HepG2 (cell line): ENCODE measurements around the gene ZNF700. TPM values are rescaled to one million over a fixed set of nuclear protein-coding genes. Genes with fewer than 3 reads are reported as not detected.
A peak's percentile ranks its signal among the peaks of the same experiment; 100 is the strongest.

ENCODE experiments used
- BHLHE40 ChIP-seq: IDR thresholded peaks from 2 replicates; pipeline ENCODE4 v1.6.1; 2011; ENCODE audit warnings: low read length, improper control_type of control experiment
- CCDC6 ChIP-seq: sonication (generic); formaldehyde crosslinking; IDR thresholded peaks from 2 replicates; pipeline ENCODE4 v1.8.1; 2022; ENCODE audit warnings: mild to moderate bottlenecking, missing genetic modification reagents, moderate library complexity
- HDAC1 ChIP-seq: sonication (generic); formaldehyde crosslinking; IDR thresholded peaks from 2 replicates; pipeline ENCODE4 v1.5.1; 2020; ENCODE audit warnings: mild to moderate bottlenecking, missing genetic modification reagents
- HNRNPLL ChIP-seq: fragments of 200-400 bp; formaldehyde crosslinking; IDR thresholded peaks from 2 replicates; pipeline ENCODE4 v1.6.1; 2017; ENCODE audit warnings: mild to moderate bottlenecking, low read depth, low read length; ENCODE audit not compliant: poor library complexity, severe bottlenecking
- NR1H2 ChIP-seq: sonication (generic); formaldehyde crosslinking; IDR thresholded peaks from 2 replicates; pipeline ENCODE4 v1.8.1; 2022; ENCODE audit warnings: low read depth, missing genetic modification reagents, borderline replicate concordance
- POGZ ChIP-seq: sonication (generic); formaldehyde crosslinking; IDR thresholded peaks from 2 replicates; pipeline ENCODE4 v1.4.0; 2020; ENCODE audit warnings: mild to moderate bottlenecking, missing genetic modification reagents
- PRMT3 ChIP-seq: sonication (generic); formaldehyde crosslinking; IDR thresholded peaks from 2 replicates; pipeline ENCODE4 v1.8.1; 2022; ENCODE audit warnings: low read depth, mild to moderate bottlenecking, moderate library complexity, missing genetic modification reagents, borderline replicate concordance
- RAD51 ChIP-seq: fragments of 450-650 bp; IDR thresholded peaks from 2 replicates; pipeline ENCODE4 v1.6.1; 2016; ENCODE audit warnings: borderline replicate concordance
- RBM22 ChIP-seq: fragments of 200-400 bp; formaldehyde crosslinking; optimal IDR thresholded peaks from 2 replicates; pipeline ENCODE3; 2017; ENCODE audit warnings: mild to moderate bottlenecking, low read length, moderate library complexity
- RNF2 ChIP-seq: fragments of 450-650 bp; conservative IDR thresholded peaks from 2 replicates; pipeline ENCODE4 v1.6.1; 2016; ENCODE audit warnings: low read depth
- SNAI1 ChIP-seq: sonication (generic); formaldehyde crosslinking; IDR thresholded peaks from 2 replicates; pipeline ENCODE4 v1.5.0; 2020; ENCODE audit warnings: mild to moderate bottlenecking, missing genetic modification reagents, borderline replicate concordance
- TP53 ChIP-seq: sonication (generic); formaldehyde crosslinking; conservative IDR thresholded peaks from 2 replicates; pipeline ENCODE4 v1.4.0; 2020; ENCODE audit warnings: missing genetic modification reagents
- ZKSCAN5 ChIP-seq: sonication (generic); formaldehyde crosslinking; IDR thresholded peaks from 2 replicates; pipeline ENCODE4 v1.5.1; 2020; ENCODE audit warnings: mild to moderate bottlenecking, missing genetic modification reagents
- ZMYM4 ChIP-seq: sonication (generic); formaldehyde crosslinking; IDR thresholded peaks from 2 replicates; pipeline ENCODE4 v1.8.1; 2023; ENCODE audit warnings: mild to moderate bottlenecking, missing genetic modification reagents
- ZNF224 ChIP-seq: sonication (generic); formaldehyde crosslinking; IDR thresholded peaks from 2 replicates; pipeline ENCODE4 v1.5.0; 2020; ENCODE audit warnings: mild to moderate bottlenecking, missing genetic modification reagents
- ZNF33A ChIP-seq: sonication (generic); formaldehyde crosslinking; IDR thresholded peaks from 2 replicates; pipeline ENCODE4 v1.5.1; 2020; ENCODE audit warnings: missing genetic modification reagents, mild to moderate bottlenecking, moderate library complexity, borderline replicate concordance
- ZNF383 ChIP-seq: sonication (generic); formaldehyde crosslinking; IDR thresholded peaks from 2 replicates; pipeline ENCODE4 v1.4.0; 2020; ENCODE audit warnings: missing genetic modification reagents, mild to moderate bottlenecking, borderline replicate concordance
- ZNF552 ChIP-seq: sonication (generic); formaldehyde crosslinking; IDR thresholded peaks from 2 replicates; pipeline ENCODE4 v1.9.0; 2022; ENCODE audit warnings: missing genetic modification reagents, mild to moderate bottlenecking, borderline replicate concordance
- ZNF619 ChIP-seq: sonication (generic); formaldehyde crosslinking; IDR thresholded peaks from 2 replicates; pipeline ENCODE4 v1.4.0; 2020; ENCODE audit warnings: mild to moderate bottlenecking, missing genetic modification reagents
- ZNF660 ChIP-seq: sonication (generic); formaldehyde crosslinking; IDR thresholded peaks from 2 replicates; pipeline ENCODE4 v1.5.1; 2020; ENCODE audit warnings: mild to moderate bottlenecking, low read depth, missing genetic modification reagents, borderline replicate concordance
- ZNF674 ChIP-seq: sonication (generic); formaldehyde crosslinking; IDR thresholded peaks from 2 replicates; pipeline ENCODE4 v1.5.0; 2020; ENCODE audit warnings: low read depth, mild to moderate bottlenecking, missing genetic modification reagents
- ZNF768 ChIP-seq: sonication (generic); formaldehyde crosslinking; IDR thresholded peaks from 2 replicates; pipeline ENCODE4 v1.4.0; 2020; ENCODE audit warnings: missing genetic modification reagents
- ZSCAN30 ChIP-seq: sonication (generic); formaldehyde crosslinking; IDR thresholded peaks from 2 replicates; pipeline ENCODE4 v1.5.0; 2020; ENCODE audit warnings: mild to moderate bottlenecking, missing genetic modification reagents
- polyA plus RNA-seq, 8 experiments: library from polyadenylated mRNA; depleted of rRNA in 3 of 8; stranded (reverse) in 7 of 8; unstranded in 1 of 8; fragments of >200 nt; fragmentation: Illumina TruSeq in 4 of 8; extraction: Trizol in 4 of 8; gene quantifications; 2 replicates each; pipeline versions ENCODE4 v1.2.1 to v1.2.3, GENCODE V29; 2011 to 2016; ENCODE audit warnings: low read depth in 4 of 8, missing spikeins in 1 of 8, mixed read lengths in 1 of 8; ENCODE audit not compliant: insufficient read depth in 1 of 8
- total RNA-seq, 5 experiments: library from RNA; depleted of rRNA; stranded (reverse); fragments of >200 nt; fragmentation: Illumina TruSeq; extraction: Trizol; gene quantifications; 2 replicates each; pipeline ENCODE4 v1.2.3, GENCODE V29; 2016; ENCODE audit warnings: low read depth in 1 of 5
- TF ChIP-seq, protein P1 (sequence below): sonication (generic); formaldehyde crosslinking; IDR thresholded peaks from 2 replicates; pipeline ENCODE4 v1.9.0; 2021; ENCODE audit warnings: missing genetic modification reagents, borderline replicate concordance
- TF ChIP-seq, protein P2 (sequence below): sonication (generic); formaldehyde crosslinking; IDR thresholded peaks from 2 replicates; pipeline ENCODE4 v1.4.0; 2020; ENCODE audit warnings: missing genetic modification reagents
- TF ChIP-seq, protein P3 (sequence below): sonication (generic); formaldehyde crosslinking; IDR thresholded peaks from 2 replicates; pipeline ENCODE4 v1.4.0; 2020; ENCODE audit warnings: missing genetic modification reagents, mild to moderate bottlenecking, borderline replicate concordance
- TF ChIP-seq, protein P4 (sequence below): sonication (generic); formaldehyde crosslinking; IDR thresholded peaks from 2 replicates; pipeline ENCODE4 v1.4.0; 2020; ENCODE audit warnings: mild to moderate bottlenecking, missing genetic modification reagents

The ZNF700 gene
- total and polyA plus RNA-seq, 2 of the 13 experiments (the other 11 are each of a cell fraction or from before 2014, with no cell fraction given), result 6.0 to 12.8 TPM

DNA sequence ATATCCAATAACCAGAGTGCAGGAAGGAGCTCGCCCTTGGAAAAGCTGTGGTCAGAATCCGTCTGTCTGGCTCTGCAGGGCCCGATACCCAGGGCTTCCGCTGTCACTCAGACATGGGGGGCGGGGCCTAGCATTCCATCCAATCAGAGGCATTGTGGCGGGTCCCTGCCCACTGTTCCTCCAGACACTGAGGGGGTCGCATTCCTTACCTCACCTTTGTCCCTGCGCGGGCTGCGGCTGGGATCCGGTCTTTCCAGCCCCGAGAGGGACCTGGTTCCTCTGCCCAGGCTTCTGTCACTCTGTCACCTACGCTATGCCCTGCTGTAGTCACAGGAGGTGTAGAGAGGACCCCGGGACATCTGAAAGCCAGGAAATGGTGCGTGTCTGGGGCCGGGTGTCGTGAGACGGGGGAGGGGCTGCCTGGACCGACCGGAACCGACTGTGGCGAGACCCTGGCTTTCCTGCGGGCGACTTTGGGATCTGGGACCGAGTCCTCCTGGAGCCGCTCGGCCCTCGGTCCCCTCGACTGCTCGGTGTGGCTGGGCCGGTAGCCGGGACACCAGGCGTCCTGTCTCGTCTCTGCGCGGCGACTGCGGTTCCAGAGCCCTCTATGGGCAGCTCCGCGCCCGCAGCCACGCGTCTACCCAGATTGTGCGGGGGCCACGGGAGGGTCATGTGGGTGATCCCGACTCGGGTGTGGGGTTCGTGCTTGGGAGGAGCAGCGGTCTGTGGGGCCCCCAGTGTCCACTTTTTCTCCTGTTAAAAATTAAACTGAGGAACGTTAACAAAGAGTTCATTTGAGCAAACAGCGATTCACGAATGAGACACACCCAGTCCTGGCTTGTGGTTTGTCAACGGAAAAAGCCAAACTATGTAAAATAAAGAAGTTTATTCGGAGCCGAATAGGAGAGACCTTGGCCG is 37.0 kb upstream of the ZNF700 start, which contains the start of gene ZNF69 (continued):
- TF ChIP-seq POGZ, result peak; percentile 73
- TF ChIP-seq, protein P1, sequence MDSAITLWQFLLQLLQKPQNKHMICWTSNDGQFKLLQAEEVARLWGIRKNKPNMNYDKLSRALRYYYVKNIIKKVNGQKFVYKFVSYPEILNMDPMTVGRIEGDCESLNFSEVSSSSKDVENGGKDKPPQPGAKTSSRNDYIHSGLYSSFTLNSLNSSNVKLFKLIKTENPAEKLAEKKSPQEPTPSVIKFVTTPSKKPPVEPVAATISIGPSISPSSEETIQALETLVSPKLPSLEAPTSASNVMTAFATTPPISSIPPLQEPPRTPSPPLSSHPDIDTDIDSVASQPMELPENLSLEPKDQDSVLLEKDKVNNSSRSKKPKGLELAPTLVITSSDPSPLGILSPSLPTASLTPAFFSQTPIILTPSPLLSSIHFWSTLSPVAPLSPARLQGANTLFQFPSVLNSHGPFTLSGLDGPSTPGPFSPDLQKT (CRISPR knock-in tag), result no peak
- TF ChIP-seq HDAC1 (CRISPR knock-in tag), result peak; percentile 89
- peak; percentile 62; the same call in 1 of the 2 replicates for TF ChIP-seq ZNF768 (CRISPR knock-in tag)
- no peak for TF ChIP-seq ZKSCAN5 (CRISPR knock-in tag)
- no peak for TF ChIP-seq ZNF660 (CRISPR knock-in tag)
- no peak for TF ChIP-seq RAD51
- TF ChIP-seq TP53 (CRISPR knock-in tag), result 0 out of 2 replicates have a peak, but pooled peaks have one; percentile 9
- no peak; the same call in 1 of the 2 replicates for TF ChIP-seq ZNF224 (CRISPR knock-in tag)
- TF ChIP-seq ZNF619 (CRISPR knock-in tag), result 0 out of 2 replicates have a peak, but pooled peaks have one; percentile 51
- TF ChIP-seq, protein P2, sequence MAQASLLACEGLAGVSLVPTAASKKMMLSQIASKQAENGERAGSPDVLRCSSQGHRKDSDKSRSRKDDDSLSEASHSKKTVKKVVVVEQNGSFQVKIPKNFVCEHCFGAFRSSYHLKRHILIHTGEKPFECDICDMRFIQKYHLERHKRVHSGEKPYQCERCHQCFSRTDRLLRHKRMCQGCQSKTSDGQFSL (CRISPR knock-in tag), result peak; percentile 57
- TF ChIP-seq CCDC6 (CRISPR knock-in tag), result no peak; the same call in 1 of the 2 replicates
- TF ChIP-seq ZSCAN30 (CRISPR knock-in tag), result no peak
- TF ChIP-seq BHLHE40, result no peak
- 0 out of 2 replicates have a peak, but pooled peaks have one; percentile 73 for TF ChIP-seq PRMT3
- TF ChIP-seq RBM22, result no peak
- no peak for TF ChIP-seq ZNF674 (CRISPR knock-in tag)
- no peak; the same call in 1 of the 2 replicates for TF ChIP-seq NR1H2 (CRISPR knock-in tag)
- TF ChIP-seq ZNF383, result no peak
- TF ChIP-seq, protein P3, sequence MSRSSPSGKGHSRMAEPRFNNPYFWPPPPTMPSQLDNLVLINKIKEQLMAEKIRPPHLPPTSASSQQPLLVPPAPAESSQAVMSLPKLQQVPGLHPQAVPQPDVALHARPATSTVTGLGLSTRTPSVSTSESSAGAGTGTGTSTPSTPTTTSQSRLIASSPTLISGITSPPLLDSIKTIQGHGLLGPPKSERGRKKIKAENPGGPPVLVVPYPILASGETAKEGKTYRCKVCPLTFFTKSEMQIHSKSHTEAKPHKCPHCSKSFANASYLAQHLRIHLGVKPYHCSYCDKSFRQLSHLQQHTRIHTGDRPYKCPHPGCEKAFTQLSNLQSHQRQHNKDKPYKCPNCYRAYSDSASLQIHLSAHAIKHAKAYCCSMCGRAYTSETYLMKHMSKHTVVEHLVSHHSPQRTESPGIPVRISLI (CRISPR knock-in tag), result no peak
- TF ChIP-seq SNAI1, result no peak; the same call in none of the 2 replicates
- 0 out of 2 replicates have a peak, but pooled peaks have one; percentile 59 for TF ChIP-seq ZNF33A
- no peak for TF ChIP-seq RNF2
- TF ChIP-seq, protein P4, sequence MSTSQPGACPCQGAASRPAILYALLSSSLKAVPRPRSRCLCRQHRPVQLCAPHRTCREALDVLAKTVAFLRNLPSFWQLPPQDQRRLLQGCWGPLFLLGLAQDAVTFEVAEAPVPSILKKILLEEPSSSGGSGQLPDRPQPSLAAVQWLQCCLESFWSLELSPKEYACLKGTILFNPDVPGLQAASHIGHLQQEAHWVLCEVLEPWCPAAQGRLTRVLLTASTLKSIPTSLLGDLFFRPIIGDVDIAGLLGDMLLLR (CRISPR knock-in tag), result no peak
- TF ChIP-seq ZMYM4 (CRISPR knock-in tag), result peak; percentile 63
- peak; percentile 88 for TF ChIP-seq HNRNPLL
- TF ChIP-seq ZNF552 (CRISPR knock-in tag), result peak; percentile 81; the same call in 1 of the 2 replicates
